ENCODE measurements around the gene TRAPPC8. TPM values are rescaled to one million over a fixed set of nuclear protein-coding genes. Genes with fewer than 3 reads are reported as not detected.

TRAPPC8 gene
- total and polyA plus RNA-seq, 2 experiments from 2014 or later: 27.2 to 66.2 TPM

DNA sequence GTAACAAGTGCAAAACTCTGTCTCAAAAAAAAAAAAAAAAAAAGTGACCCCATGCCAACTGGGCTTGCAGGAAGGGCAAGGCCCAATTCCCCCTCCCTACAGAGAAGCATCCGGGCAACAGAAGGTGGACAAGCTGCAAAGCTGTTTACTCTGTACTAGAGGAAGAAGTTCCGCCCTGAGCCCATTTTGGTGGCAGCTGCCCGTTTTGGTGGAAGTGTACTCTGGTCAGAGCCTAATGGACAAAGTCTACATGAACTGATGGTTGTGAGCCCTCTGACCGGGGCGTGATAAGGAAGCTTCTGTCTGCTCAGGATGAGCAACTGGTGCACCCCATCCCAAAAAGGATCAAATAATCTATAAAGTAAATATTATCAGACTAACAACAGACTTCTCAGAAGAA lies 65.0 kb downstream of the TRAPPC8 start (continued):
- TF ChIP-seq, protein P1, sequence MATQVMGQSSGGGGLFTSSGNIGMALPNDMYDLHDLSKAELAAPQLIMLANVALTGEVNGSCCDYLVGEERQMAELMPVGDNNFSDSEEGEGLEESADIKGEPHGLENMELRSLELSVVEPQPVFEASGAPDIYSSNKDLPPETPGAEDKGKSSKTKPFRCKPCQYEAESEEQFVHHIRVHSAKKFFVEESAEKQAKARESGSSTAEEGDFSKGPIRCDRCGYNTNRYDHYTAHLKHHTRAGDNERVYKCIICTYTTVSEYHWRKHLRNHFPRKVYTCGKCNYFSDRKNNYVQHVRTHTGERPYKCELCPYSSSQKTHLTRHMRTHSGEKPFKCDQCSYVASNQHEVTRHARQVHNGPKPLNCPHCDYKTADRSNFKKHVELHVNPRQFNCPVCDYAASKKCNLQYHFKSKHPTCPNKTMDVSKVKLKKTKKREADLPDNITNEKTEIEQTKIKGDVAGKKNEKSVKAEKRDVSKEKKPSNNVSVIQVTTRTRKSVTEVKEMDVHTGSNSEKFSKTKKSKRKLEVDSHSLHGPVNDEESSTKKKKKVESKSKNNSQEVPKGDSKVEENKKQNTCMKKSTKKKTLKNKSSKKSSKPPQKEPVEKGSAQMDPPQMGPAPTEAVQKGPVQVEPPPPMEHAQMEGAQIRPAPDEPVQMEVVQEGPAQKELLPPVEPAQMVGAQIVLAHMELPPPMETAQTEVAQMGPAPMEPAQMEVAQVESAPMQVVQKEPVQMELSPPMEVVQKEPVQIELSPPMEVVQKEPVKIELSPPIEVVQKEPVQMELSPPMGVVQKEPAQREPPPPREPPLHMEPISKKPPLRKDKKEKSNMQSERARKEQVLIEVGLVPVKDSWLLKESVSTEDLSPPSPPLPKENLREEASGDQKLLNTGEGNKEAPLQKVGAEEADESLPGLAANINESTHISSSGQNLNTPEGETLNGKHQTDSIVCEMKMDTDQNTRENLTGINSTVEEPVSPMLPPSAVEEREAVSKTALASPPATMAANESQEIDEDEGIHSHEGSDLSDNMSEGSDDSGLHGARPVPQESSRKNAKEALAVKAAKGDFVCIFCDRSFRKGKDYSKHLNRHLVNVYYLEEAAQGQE (IDR thresholded peaks at IDR 0.05; ENCODE audit: unreplicated experiment): no peak
- TF ChIP-seq, protein P2, sequence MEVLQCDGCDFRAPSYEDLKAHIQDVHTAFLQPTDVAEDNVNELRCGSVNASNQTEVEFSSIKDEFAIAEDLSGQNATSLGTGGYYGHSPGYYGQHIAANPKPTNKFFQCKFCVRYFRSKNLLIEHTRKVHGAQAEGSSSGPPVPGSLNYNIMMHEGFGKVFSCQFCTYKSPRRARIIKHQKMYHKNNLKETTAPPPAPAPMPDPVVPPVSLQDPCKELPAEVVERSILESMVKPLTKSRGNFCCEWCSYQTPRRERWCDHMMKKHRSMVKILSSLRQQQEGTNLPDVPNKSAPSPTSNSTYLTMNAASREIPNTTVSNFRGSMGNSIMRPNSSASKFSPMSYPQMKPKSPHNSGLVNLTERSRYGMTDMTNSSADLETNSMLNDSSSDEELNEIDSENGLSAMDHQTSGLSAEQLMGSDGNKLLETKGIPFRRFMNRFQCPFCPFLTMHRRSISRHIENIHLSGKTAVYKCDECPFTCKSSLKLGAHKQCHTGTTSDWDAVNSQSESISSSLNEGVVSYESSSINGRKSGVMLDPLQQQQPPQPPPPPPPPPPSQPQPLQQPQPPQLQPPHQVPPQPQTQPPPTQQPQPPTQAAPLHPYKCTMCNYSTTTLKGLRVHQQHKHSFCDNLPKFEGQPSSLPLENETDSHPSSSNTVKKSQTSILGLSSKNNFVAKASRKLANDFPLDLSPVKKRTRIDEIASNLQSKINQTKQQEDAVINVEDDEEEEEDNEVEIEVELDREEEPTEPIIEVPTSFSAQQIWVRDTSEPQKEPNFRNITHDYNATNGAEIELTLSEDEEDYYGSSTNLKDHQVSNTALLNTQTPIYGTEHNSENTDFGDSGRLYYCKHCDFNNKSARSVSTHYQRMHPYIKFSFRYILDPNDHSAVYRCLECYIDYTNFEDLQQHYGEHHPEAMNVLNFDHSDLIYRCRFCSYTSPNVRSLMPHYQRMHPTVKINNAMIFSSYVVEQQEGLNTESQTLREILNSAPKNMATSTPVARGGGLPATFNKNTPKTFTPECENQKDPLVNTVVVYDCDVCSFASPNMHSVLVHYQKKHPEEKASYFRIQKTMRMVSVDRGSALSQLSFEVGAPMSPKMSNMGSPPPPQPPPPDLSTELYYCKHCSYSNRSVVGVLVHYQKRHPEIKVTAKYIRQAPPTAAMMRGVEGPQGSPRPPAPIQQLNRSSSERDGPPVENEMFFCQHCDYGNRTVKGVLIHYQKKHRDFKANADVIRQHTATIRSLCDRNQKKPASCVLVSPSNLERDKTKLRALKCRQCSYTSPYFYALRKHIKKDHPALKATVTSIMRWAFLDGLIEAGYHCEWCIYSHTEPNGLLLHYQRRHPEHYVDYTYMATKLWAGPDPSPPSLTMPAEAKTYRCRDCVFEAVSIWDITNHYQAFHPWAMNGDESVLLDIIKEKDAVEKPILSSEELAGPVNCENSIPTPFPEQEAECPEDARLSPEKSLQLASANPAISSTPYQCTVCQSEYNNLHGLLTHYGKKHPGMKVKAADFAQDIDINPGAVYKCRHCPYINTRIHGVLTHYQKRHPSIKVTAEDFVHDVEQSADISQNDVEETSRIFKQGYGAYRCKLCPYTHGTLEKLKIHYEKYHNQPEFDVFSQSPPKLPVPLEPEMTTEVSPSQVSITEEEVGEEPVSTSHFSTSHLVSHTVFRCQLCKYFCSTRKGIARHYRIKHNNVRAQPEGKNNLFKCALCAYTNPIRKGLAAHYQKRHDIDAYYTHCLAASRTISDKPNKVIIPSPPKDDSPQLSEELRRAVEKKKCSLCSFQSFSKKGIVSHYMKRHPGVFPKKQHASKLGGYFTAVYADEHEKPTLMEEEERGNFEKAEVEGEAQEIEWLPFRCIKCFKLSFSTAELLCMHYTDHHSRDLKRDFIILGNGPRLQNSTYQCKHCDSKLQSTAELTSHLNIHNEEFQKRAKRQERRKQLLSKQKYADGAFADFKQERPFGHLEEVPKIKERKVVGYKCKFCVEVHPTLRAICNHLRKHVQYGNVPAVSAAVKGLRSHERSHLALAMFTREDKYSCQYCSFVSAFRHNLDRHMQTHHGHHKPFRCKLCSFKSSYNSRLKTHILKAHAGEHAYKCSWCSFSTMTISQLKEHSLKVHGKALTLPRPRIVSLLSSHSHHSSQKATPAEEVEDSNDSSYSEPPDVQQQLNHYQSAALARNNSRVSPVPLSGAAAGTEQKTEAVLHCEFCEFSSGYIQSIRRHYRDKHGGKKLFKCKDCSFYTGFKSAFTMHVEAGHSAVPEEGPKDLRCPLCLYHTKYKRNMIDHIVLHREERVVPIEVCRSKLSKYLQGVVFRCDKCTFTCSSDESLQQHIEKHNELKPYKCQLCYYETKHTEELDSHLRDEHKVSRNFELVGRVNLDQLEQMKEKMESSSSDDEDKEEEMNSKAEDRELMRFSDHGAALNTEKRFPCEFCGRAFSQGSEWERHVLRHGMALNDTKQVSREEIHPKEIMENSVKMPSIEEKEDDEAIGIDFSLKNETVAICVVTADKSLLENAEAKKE (CRISPR knock-in tag; IDR thresholded peaks at IDR 0.05): no peak
- TF ChIP-seq JUNB (IDR thresholded peaks at IDR 0.05; ENCODE audit: unreplicated experiment): no peak

- Histone ChIP-seq H3K27me3 (ENCODE audit: insufficient read depth) (no peaks in the 10 kb centered on the region), H3K4me1 (ENCODE audit: insufficient read depth) (no peaks in the 10 kb centered on the region), H3K4me2 (no peak overlapping the region), H3K79me2 (replicated peaks; ENCODE audit: insufficient read depth) (peaks cover 27% of the 10 kb centered on the region), H3F3A (replicated peaks; ENCODE audit: low read depth) (no peaks in the 10 kb centered on the region), H3K36me3 (ENCODE audit: insufficient read depth) (peaks cover 20% of the 10 kb centered on the region), H3K9me2 (ENCODE audit: insufficient read depth) (no peaks in the 10 kb centered on the region), H2AFZ (no peak overlapping the region), H4K20me1 (replicated peaks; ENCODE audit: insufficient read depth) (no peaks in the 10 kb centered on the region), H3K27ac (ENCODE audit: low read depth) (no peak overlapping the region; the same call in 1 of the 2 replicates), H3K4me3 (no peak overlapping the region)
- Mint-ChIP-seq H3K27me3 (ENCODE audit: insufficient read depth, low read depth, poor library complexity) (no peaks in the 10 kb centered on the region), H3K9me3 (no peaks in the 10 kb centered on the region), H3K27ac (peak overlapping the region; percentile 70), H3K4me3 (no peak overlapping the region), H3K4me1 (no peaks in the 10 kb centered on the region), H3K36me3 (ENCODE audit: low read depth) (peaks cover 75% of the 10 kb centered on the region)
- DNase-seq (ENCODE audit: low spot score) (no peak), ATAC-seq (no peak)
- TF ChIP-seq CREB1 (CRISPR knock-in tag; IDR thresholded peaks at IDR 0.05; ENCODE audit: low read depth) (no peak), ZNF331 (CRISPR knock-in tag; IDR thresholded peaks at IDR 0.05; ENCODE audit: low read depth) (no peak), JUNB (IDR thresholded peaks at IDR 0.05; ENCODE audit: unreplicated experiment) (no peak), CTCF (conservative IDR thresholded peaks at IDR 0.05; ENCODE audit: low read depth in 2 of 2) (no peak), ETS1 (IDR thresholded peaks at IDR 0.05) (no peak), ZNF114 (CRISPR knock-in tag; IDR thresholded peaks at IDR 0.05) (no peak), STAT1 (IDR thresholded peaks at IDR 0.05; ENCODE audit: unreplicated experiment) (no peak), NANOG (IDR thresholded peaks at IDR 0.05; ENCODE audit: borderline replicate concordance) (no peak)
Measured at GRCh38 chr18:31876707-31877106, 66.2 kb downstream of the TRAPPC8 start.
